Subcutaneous abdominal adipose tissue (tissue), 5 donors: ENCODE data around the gene GATA6.

ENCODE experiments used
- H3K27ac ChIP-seq: one replicate; pipeline ENCODE4 v1.7.0; 2013; ENCODE audit warnings: low read depth, mild to moderate bottlenecking, inconsistent platforms, low read length, moderate library complexity
- H3K27me3 ChIP-seq, 5 donors: one replicate each; pipeline ENCODE4 v1.7.0; 2013; ENCODE audit warnings: low read length in 5 of 5, inconsistent platforms in 1 of 5; ENCODE audit not compliant: control insufficient read depth in 5 of 5, insufficient read depth in 4 of 5
- H3K36me3 ChIP-seq, 5 donors: one replicate each; pipeline ENCODE4 v1.7.0; 2013; ENCODE audit warnings: low read length in 5 of 5; ENCODE audit not compliant: control insufficient read depth in 5 of 5, insufficient read depth in 5 of 5
- H3K4me1 ChIP-seq, 5 donors: one replicate each; pipeline ENCODE4 v1.7.0; 2013; ENCODE audit warnings: low read length in 5 of 5, mild to moderate bottlenecking in 3 of 5, moderate library complexity in 1 of 5; ENCODE audit not compliant: control insufficient read depth in 5 of 5, insufficient read depth in 5 of 5
- H3K4me3 ChIP-seq, 5 donors: one replicate each; pipeline ENCODE4 v1.7.0; 2013; ENCODE audit warnings: low read length in 5 of 5, low read depth in 1 of 5
- H3K9ac ChIP-seq, 5 donors: one replicate each; pipeline ENCODE4 v1.7.0; 2013; ENCODE audit warnings: low read length in 5 of 5, mild to moderate bottlenecking in 4 of 5, moderate library complexity in 3 of 5
- H3K9me3 ChIP-seq, 5 donors: one replicate each; pipeline ENCODE4 v1.7.0; 2013; ENCODE audit warnings: low read length in 5 of 5; ENCODE audit not compliant: control insufficient read depth in 5 of 5
- donor health status: healthy.
- donor health status: healthy.
- donor health status: healthy.
- donor health status: healthy.
- donor health status: healthy.

The GATA6 gene

DNA sequence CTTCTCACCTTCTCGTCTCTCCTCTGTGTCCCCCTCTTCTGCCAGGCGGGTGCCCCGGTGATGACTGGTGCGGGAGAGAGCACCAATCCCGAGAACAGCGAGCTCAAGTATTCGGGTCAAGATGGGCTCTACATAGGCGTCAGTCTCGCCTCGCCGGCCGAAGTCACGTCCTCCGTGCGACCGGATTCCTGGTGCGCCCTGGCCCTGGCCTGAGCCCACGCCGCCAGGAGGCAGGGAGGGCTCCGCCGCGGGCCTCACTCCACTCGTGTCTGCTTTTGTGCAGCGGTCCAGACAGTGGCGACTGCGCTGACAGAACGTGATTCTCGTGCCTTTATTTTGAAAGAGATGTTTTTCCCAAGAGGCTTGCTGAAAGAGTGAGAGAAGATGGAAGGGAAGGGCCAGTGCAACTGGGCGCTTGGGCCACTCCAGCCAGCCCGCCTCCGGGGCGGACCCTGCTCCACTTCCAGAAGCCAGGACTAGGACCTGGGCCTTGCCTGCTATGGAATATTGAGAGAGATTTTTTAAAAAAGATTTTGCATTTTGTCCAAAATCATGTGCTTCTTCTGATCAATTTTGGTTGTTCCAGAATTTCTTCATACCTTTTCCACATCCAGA is 31.3 kb downstream of the GATA6 start:
- Histone ChIP-seq H3K27ac (no peak overlapping the region), H3K9me3 (no peaks in the 10 kb centered on the region), H3K9ac (no peak overlapping the region), H3K36me3 (peaks cover 0 to 12% (median 7%) of the 10 kb centered on the region in 5 donors), H3K4me3 (no peak overlapping the region), H3K4me1 (no peaks in the 10 kb centered on the region), H3K27me3 (no peaks in the 10 kb centered on the region)

DNA sequence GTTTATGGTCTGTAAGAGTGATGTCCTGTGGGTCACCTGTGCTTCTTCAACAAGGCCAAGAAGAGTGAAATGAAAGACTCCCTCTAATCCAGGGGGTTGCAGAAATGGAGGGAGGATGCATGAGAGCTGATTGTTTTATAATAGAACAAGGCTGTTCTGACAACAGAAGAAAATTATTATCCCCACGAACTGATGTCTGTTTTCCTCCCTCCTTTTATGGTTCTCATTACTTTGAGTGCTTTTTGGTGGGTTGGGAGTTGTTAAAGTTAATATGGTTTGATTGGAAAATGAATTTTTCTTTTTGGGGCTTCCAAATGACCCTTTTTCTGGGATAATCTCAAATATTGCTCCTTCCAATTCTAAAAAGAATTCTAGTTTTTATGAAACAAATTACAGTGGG is 33.6 kb downstream of the GATA6 start:
- Histone ChIP-seq H3K9me3 (no peaks in the 10 kb centered on the region), H3K4me3 (no peak overlapping the region), H3K9ac (no peak overlapping the region), H3K27ac (no peak overlapping the region), H3K27me3 (no peaks in the 10 kb centered on the region), H3K4me1 (peaks cover 0 to 9% (median 5%) of the 10 kb centered on the region in 5 donors), H3K36me3 (peaks cover 0 to 12% (median 7%) of the 10 kb centered on the region in 5 donors)

DNA sequence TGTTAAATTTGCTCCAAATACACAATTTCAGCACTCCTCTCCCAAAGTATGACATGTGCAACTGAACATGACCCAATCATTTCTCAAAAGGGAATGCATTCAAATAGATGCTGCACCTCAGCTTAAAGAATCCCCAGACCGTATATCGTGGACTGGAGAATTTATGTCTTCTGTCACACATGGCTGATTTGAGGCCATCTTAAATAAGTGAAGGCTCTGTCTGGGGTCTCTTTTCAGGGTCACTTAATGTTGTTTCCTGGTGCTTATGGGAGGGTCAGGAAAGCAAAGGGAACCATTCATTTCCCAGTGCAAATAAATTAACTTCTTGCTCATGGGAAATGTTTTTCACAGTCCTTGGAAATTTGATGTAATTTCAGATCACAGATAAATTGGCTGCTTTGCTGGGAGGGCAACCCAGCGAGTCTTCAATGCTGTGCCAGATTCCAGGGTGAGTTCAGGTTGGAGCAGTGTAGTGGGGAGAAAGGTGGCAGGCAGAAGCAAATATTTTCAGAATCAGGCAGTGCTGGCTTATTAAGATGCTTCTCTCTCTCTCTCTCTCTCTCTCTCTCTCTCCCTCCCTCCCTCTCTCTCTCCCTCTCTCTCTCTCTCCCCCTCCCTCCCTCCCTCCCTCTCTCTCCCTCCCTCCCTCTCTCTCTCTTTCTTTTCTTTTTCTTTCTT is 34.3 kb downstream of the GATA6 start:
- no peaks in the 10 kb centered on the region for H3K27me3 ChIP-seq

DNA sequence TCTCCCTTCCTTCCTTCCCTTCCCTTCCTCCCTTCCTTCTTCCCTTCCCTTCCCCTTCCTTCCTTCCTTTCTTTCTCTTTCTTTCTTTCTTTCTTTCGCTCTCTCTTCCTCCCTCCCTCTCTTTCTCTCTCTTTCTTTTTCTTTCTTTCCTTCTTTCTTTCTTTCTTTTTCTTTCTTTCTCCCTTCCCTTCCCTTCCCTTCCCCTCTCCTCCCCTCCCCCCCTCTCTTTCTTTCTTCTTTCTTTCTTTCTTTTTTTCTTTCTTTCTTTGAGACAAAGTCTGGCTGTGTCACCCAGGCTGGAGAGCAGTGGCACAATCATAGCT is 34.8 kb downstream of the GATA6 start:
- no peaks in the 10 kb centered on the region for H3K27me3 ChIP-seq
- H3K4me3 ChIP-seq: no peak overlapping the region
- H3K27ac ChIP-seq: no peak overlapping the region
- H3K4me1 ChIP-seq: peaks cover 0 to 9% (median 5%) of the 10 kb centered on the region in 5 donors
- peaks cover 0 to 12% (median 7%) of the 10 kb centered on the region in 5 donors for H3K36me3 ChIP-seq
- no peak overlapping the region for H3K9ac ChIP-seq
- H3K9me3 ChIP-seq: no peaks in the 10 kb centered on the region

More for the DNA sequence above, 34.3 kb downstream of the GATA6 start:
- Histone ChIP-seq H3K9ac (no peak overlapping the region), H3K4me1 (peaks cover 0 to 9% (median 5%) of the 10 kb centered on the region in 5 donors), H3K9me3 (no peaks in the 10 kb centered on the region), H3K4me3 (no peak overlapping the region), H3K27ac (no peak overlapping the region), H3K36me3 (peaks cover 0 to 12% (median 7%) of the 10 kb centered on the region in 5 donors)

DNA sequence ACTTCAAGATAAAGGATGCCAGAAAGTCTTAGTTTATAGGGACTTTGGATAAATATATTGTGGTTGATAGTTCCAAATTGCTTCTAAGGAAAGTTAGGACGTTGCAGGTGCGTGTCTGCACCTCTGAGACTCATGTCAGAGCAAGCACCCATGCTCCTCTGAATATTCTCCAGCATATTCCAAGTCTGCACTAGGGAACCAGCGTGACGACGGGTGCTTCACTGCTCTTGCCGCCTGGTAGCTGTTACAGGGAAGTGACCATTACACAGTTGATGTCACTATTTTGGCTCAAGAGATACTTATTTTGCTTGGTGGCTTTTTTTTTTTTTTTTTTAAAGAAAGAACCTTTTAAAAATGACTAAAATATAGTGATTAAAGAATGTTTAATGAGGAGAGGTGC is 35.6 kb downstream of the GATA6 start:
- Histone ChIP-seq H3K4me1 (peaks cover 0 to 9% (median 5%) of the 10 kb centered on the region in 5 donors), H3K27me3 (no peaks in the 10 kb centered on the region), H3K4me3 (no peak overlapping the region), H3K27ac (no peak overlapping the region), H3K36me3 (peaks cover 0 to 12% (median 7%) of the 10 kb centered on the region in 5 donors), H3K9me3 (no peaks in the 10 kb centered on the region), H3K9ac (no peak overlapping the region)

DNA sequence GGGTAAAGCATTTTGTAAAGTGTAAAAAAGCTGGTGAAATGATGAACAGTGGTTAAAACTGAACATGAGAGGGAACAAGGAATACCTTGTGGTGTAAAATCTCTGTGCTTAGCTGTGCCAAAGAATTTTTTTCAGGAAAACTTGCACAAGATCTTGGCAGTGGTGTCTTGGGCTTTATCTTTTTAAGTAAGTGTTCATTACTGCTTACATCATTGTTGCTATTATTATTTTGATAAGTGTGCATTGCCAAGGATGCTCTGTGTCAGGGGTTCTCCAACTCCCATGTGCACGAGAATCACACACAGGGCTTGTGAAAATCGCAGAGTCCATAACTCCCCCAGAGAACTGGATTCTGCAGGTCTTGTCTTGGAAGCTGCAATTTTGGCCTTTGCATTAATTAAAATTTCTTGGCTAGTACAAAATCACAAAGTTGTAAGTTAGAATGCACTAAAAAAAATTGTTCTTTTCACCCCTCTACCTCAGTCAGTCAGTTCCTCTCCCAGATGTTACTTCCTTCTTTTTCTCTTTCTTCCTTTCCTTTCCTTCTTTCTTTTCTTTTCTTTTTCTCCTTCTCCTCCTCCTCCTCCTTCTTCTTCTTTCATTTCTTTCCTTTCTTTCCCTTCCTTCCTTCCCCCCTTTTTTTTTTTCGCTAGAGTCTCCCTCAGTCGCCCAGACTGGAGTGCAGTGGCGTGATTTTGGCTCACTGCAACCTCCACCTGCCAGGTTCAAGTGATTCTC is 37.8 kb downstream of the GATA6 start:
- no peak overlapping the region for H3K4me3 ChIP-seq
- H3K36me3 ChIP-seq: no peaks in the 10 kb centered on the region
- H3K9ac ChIP-seq: no peak overlapping the region
- no peaks in the 10 kb centered on the region for H3K27me3 ChIP-seq
- H3K27ac ChIP-seq: no peak overlapping the region
- peaks cover 0 to 15% (median 5%) of the 10 kb centered on the region in 5 donors for H3K4me1 ChIP-seq
- H3K9me3 ChIP-seq: no peaks in the 10 kb centered on the region

DNA sequence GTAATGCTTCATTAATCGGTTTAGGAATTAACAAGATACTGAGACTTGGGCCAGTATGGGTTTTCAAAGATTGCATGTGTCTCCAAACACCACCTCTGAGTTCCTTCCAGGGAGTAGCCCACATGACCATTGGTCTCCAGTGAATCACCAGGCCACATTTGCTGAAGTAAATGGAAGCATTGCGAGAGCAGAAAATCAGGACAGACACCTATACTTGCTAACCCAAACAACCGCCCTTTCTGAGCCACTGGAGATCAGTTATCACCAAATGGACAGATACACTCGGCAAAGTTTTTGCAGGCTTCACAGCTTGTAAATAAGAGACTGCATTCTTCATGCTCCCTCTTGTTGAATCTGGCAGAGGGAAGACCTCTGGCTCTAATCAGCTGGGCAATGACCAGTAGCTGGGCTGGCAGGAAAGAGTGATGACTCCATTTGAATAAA is 40.9 kb downstream of the GATA6 start:
- no peak overlapping the region for H3K27ac ChIP-seq

DNA sequence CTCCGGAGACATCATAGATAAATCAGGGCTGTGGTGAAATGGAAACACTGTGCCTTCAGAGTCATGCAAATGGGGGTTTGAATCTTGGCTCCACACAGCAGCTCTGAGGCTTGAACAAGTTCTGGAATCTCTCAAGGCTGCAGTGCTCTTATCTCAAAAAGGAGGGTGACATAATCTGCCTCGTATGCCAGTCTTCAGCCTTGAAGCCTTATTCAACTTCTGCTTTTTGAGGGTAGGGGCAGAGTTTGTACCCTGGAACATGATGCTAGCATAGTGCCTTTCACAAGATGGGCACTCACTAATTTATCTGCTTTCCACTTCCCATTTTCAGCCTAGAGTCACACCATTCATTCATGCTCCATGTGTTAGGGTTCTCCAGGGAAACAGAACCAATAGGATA is 42.3 kb downstream of the GATA6 start:
- Histone ChIP-seq H3K9ac (no peak overlapping the region), H3K27me3 (no peaks in the 10 kb centered on the region), H3K9me3 (no peaks in the 10 kb centered on the region), H3K4me1 (peaks cover 0 to 23% (median 14%) of the 10 kb centered on the region in 5 donors), H3K27ac (no peak overlapping the region), H3K36me3 (no peaks in the 10 kb centered on the region), H3K4me3 (no peak overlapping the region)

More for the DNA sequence above, 40.9 kb downstream of the GATA6 start:
- H3K9ac ChIP-seq: no peak overlapping the region
- no peak overlapping the region for H3K4me3 ChIP-seq
- no peaks in the 10 kb centered on the region for H3K27me3 ChIP-seq
- H3K36me3 ChIP-seq: no peaks in the 10 kb centered on the region
- no peaks in the 10 kb centered on the region for H3K9me3 ChIP-seq
- H3K4me1 ChIP-seq: peaks cover 0 to 23% (median 14%) of the 10 kb centered on the region in 5 donors

DNA sequence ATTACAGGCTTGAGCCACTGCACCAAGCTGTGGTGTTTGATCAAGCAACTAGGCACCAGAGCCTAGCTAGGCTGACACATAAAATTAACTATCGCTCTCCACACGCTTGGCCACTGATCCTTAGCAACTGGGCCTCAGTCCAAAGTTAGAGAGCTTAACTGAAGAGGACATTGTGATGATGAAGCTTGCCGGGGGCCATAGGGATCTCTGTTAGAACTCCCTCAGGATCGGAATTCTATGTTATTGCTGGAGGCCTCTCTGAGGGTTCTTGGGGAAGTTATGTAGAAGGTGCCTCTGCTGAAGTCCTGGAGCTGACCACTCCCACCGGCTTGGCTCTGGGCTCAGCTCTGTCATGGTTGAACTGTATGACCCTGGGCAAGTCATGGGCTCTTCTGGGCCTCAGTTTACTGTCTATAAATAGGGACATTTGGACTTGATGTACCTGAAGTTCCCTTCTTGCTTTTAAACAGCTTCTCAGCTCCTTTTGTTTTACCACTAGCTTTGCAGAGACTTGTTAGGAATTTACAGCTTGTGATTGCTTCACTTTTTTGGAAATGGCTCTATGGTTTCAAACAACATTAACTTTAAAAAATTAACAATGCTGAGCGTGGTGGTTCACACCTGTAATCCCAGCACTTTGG is 44.1 kb downstream of the GATA6 start:
- H3K27me3 ChIP-seq: no peaks in the 10 kb centered on the region
- no peaks in the 10 kb centered on the region for H3K36me3 ChIP-seq
- H3K4me3 ChIP-seq: no peak overlapping the region
- H3K9me3 ChIP-seq: no peaks in the 10 kb centered on the region
- no peak overlapping the region for H3K27ac ChIP-seq
- H3K9ac ChIP-seq: no peak overlapping the region
- H3K4me1 ChIP-seq: peaks cover 0 to 16% (median 9%) of the 10 kb centered on the region in 5 donors
